Measurements from ENCODE around the gene ZBTB16.

Gene ZBTB16

GRCh38 chr11:114170226-114170625, 110.7 kb downstream of the ZBTB16 start:
- H3K36me3 ChIP-seq (ENCODE audit: control insufficient read depth, insufficient read depth, low read length), result no peaks in the 10 kb centered on the region
- no peaks in the 10 kb centered on the region for H3K9me3 ChIP-seq (ENCODE audit: control insufficient read depth, insufficient read depth, low read length)
- H3K4me3 ChIP-seq (ENCODE audit: low read depth, low read length), result no peak overlapping the region
- H3K27ac ChIP-seq (ENCODE audit: low read depth, low read length), result no peak overlapping the region
- H3K4me1 ChIP-seq (ENCODE audit: control insufficient read depth, insufficient read depth, low read length), result no peaks in the 10 kb centered on the region
- no peaks in the 10 kb centered on the region for H3K27me3 ChIP-seq (ENCODE audit: control insufficient read depth, insufficient read depth, low read length)
- H3K9ac ChIP-seq (ENCODE audit: low read depth, low read length), result no peak overlapping the region

DNA sequence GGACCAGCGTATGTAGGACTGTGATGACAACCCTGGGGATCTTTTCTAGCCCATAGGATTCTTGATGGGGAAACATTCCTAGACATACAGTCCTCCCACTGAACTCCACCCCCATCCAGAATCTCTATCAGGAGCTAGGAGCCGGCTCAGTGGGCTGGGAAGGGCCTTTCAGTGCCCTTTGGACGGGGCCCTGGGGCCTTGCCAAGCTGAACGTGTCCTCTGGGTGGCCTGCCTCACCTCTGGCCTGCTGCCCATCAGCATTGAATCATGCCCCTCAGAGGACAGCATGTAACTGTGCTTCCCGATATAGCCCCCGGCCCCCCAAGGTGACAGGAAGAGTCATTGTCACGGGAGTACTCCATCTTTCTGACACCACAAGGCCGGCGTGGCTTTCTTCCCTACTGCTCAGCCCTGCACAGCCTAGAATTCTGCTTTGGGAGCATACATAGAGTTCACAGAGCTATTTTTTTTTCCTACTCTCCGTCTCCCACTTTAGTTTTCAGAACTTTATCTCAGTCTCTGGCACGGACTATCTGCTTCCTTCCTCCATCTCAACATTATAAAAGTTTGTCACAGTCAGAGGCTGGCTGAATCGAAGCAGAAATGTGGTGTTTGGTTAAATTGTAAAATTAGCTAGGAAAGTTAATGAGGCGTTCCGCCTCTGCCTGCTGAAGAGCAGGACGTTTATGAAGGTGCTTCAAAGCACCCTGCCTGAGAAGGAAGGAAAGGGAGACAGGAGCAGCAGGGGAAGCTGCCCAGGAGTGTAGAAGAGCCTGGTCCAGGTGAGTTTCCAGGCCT, 111.9 kb downstream of the ZBTB16 start:
- no peak overlapping the region for H3K27ac ChIP-seq (ENCODE audit: low read depth, low read length)
- H3K4me3 ChIP-seq (ENCODE audit: low read depth, low read length), result no peak overlapping the region
- no peaks in the 10 kb centered on the region for H3K9me3 ChIP-seq (ENCODE audit: control insufficient read depth, insufficient read depth, low read length)
- no peak overlapping the region for H3K9ac ChIP-seq (ENCODE audit: low read depth, low read length)
- no peaks in the 10 kb centered on the region for H3K36me3 ChIP-seq (ENCODE audit: control insufficient read depth, insufficient read depth, low read length)
- H3K27me3 ChIP-seq (ENCODE audit: control insufficient read depth, insufficient read depth, low read length), result no peaks in the 10 kb centered on the region
- no peaks in the 10 kb centered on the region for H3K4me1 ChIP-seq (ENCODE audit: control insufficient read depth, insufficient read depth, low read length)

- Histone ChIP-seq H3K27ac (ENCODE audit: low read depth, low read length) (no peak overlapping the region), H3K4me3 (ENCODE audit: low read depth, low read length) (no peak overlapping the region), H3K9ac (ENCODE audit: low read depth, low read length) (no peak overlapping the region), H3K36me3 (ENCODE audit: control insufficient read depth, insufficient read depth, low read length) (no peaks in the 10 kb centered on the region), H3K4me1 (ENCODE audit: control insufficient read depth, insufficient read depth, low read length) (no peaks in the 10 kb centered on the region), H3K27me3 (ENCODE audit: control insufficient read depth, insufficient read depth, low read length) (no peaks in the 10 kb centered on the region), H3K9me3 (ENCODE audit: control insufficient read depth, insufficient read depth, low read length) (no peaks in the 10 kb centered on the region)
Observed at GRCh38 chr11:114172055-114172861, 112.7 kb downstream of the ZBTB16 start.

- H3K4me3 ChIP-seq (ENCODE audit: low read depth, low read length), result no peak overlapping the region
- no peak overlapping the region for H3K9ac ChIP-seq (ENCODE audit: low read depth, low read length)
- H3K36me3 ChIP-seq (ENCODE audit: control insufficient read depth, insufficient read depth, low read length), result no peaks in the 10 kb centered on the region
- no peaks in the 10 kb centered on the region for H3K4me1 ChIP-seq (ENCODE audit: control insufficient read depth, insufficient read depth, low read length)
- no peaks in the 10 kb centered on the region for H3K27me3 ChIP-seq (ENCODE audit: control insufficient read depth, insufficient read depth, low read length)
- no peaks in the 10 kb centered on the region for H3K9me3 ChIP-seq (ENCODE audit: control insufficient read depth, insufficient read depth, low read length)
- H3K27ac ChIP-seq (ENCODE audit: low read depth, low read length), result no peak overlapping the region
Observed at GRCh38 chr11:114172871-114173444, 113.4 kb downstream of the ZBTB16 start.

DNA sequence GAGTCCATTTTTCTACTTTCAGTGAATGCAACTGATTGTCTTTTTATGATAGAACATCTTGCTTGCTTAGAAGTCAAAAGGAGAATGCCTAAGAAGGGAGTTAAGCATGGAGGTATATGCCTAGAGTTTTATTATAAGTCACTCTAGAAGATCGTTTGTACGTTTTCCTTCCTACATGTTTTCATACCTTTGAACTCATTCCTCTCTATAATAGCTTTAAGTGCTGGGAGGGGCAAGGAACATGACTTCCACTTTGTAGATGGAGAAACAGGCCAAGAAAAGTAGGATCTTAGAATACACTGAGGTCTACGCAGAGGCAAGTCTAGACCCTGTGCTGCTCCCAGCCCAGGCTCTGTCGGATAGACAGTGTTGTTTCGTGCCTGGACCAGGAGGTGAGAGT, 114.3 kb downstream of the ZBTB16 start:
- no peaks in the 10 kb centered on the region for H3K4me1 ChIP-seq (ENCODE audit: control insufficient read depth, insufficient read depth, low read length)
- no peaks in the 10 kb centered on the region for H3K27me3 ChIP-seq (ENCODE audit: control insufficient read depth, insufficient read depth, low read length)

GRCh38 chr11:114174712-114175495, 115.4 kb downstream of the ZBTB16 start:
- no peak overlapping the region for H3K27ac ChIP-seq (ENCODE audit: low read depth, low read length)
- no peaks in the 10 kb centered on the region for H3K9me3 ChIP-seq (ENCODE audit: control insufficient read depth, insufficient read depth, low read length)
- no peak overlapping the region for H3K9ac ChIP-seq (ENCODE audit: low read depth, low read length)
- no peak overlapping the region for H3K4me3 ChIP-seq (ENCODE audit: low read depth, low read length)
- H3K27me3 ChIP-seq (ENCODE audit: control insufficient read depth, insufficient read depth, low read length), result no peaks in the 10 kb centered on the region
- no peaks in the 10 kb centered on the region for H3K4me1 ChIP-seq (ENCODE audit: control insufficient read depth, insufficient read depth, low read length)
- H3K36me3 ChIP-seq (ENCODE audit: control insufficient read depth, insufficient read depth, low read length), result no peaks in the 10 kb centered on the region

More for the DNA sequence above, 114.3 kb downstream of the ZBTB16 start:
- Histone ChIP-seq H3K9ac (ENCODE audit: low read depth, low read length) (no peak overlapping the region), H3K9me3 (ENCODE audit: control insufficient read depth, insufficient read depth, low read length) (no peaks in the 10 kb centered on the region), H3K36me3 (ENCODE audit: control insufficient read depth, insufficient read depth, low read length) (no peaks in the 10 kb centered on the region), H3K27ac (ENCODE audit: low read depth, low read length) (no peak overlapping the region), H3K4me3 (ENCODE audit: low read depth, low read length) (no peak overlapping the region)

- Histone ChIP-seq H3K27ac (ENCODE audit: low read depth, low read length) (no peak overlapping the region), H3K36me3 (ENCODE audit: control insufficient read depth, insufficient read depth, low read length) (no peaks in the 10 kb centered on the region), H3K4me1 (ENCODE audit: control insufficient read depth, insufficient read depth, low read length) (no peaks in the 10 kb centered on the region), H3K27me3 (ENCODE audit: control insufficient read depth, insufficient read depth, low read length) (no peaks in the 10 kb centered on the region), H3K4me3 (ENCODE audit: low read depth, low read length) (no peak overlapping the region), H3K9me3 (ENCODE audit: control insufficient read depth, insufficient read depth, low read length) (no peaks in the 10 kb centered on the region), H3K9ac (ENCODE audit: low read depth, low read length) (no peak overlapping the region)
Observed at GRCh38 chr11:114175706-114176105, 116.2 kb downstream of the ZBTB16 start.

GRCh38 chr11:114176321-114176720, 116.8 kb downstream of the ZBTB16 start:
- H3K9me3 ChIP-seq (ENCODE audit: control insufficient read depth, insufficient read depth, low read length), result no peaks in the 10 kb centered on the region
- H3K4me1 ChIP-seq (ENCODE audit: control insufficient read depth, insufficient read depth, low read length), result no peaks in the 10 kb centered on the region
- H3K27ac ChIP-seq (ENCODE audit: low read depth, low read length), result no peak overlapping the region
- no peaks in the 10 kb centered on the region for H3K27me3 ChIP-seq (ENCODE audit: control insufficient read depth, insufficient read depth, low read length)
- H3K4me3 ChIP-seq (ENCODE audit: low read depth, low read length), result no peak overlapping the region
- H3K36me3 ChIP-seq (ENCODE audit: control insufficient read depth, insufficient read depth, low read length), result no peaks in the 10 kb centered on the region
- no peak overlapping the region for H3K9ac ChIP-seq (ENCODE audit: low read depth, low read length)

DNA sequence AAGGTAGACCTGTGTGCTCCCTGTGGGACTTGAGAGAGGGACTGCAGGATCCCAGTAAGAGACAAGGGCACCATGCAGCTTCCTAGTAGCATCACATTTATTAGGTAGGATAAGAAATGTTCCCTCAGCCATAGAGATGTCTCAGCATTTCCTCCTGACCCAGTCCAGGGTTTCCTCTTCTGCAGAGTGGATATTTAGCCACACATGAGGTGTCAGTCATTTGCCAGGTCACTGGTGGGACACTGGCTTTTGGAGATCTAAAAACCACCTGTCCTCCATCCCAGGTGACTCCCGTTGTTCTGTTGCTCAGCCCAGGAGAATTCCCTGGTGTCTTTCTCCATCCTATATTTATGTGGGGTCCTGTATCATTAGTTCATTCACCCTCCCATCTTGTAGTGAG, 119.1 kb downstream of the ZBTB16 start:
- H3K36me3 ChIP-seq (ENCODE audit: control insufficient read depth, insufficient read depth, low read length), result no peaks in the 10 kb centered on the region
- no peaks in the 10 kb centered on the region for H3K9me3 ChIP-seq (ENCODE audit: control insufficient read depth, insufficient read depth, low read length)
- H3K27me3 ChIP-seq (ENCODE audit: control insufficient read depth, insufficient read depth, low read length), result no peaks in the 10 kb centered on the region
- H3K4me3 ChIP-seq (ENCODE audit: low read depth, low read length), result no peak overlapping the region
- H3K4me1 ChIP-seq (ENCODE audit: control insufficient read depth, insufficient read depth, low read length), result no peaks in the 10 kb centered on the region
- no peak overlapping the region for H3K27ac ChIP-seq (ENCODE audit: low read depth, low read length)
- no peak overlapping the region for H3K9ac ChIP-seq (ENCODE audit: low read depth, low read length)

DNA sequence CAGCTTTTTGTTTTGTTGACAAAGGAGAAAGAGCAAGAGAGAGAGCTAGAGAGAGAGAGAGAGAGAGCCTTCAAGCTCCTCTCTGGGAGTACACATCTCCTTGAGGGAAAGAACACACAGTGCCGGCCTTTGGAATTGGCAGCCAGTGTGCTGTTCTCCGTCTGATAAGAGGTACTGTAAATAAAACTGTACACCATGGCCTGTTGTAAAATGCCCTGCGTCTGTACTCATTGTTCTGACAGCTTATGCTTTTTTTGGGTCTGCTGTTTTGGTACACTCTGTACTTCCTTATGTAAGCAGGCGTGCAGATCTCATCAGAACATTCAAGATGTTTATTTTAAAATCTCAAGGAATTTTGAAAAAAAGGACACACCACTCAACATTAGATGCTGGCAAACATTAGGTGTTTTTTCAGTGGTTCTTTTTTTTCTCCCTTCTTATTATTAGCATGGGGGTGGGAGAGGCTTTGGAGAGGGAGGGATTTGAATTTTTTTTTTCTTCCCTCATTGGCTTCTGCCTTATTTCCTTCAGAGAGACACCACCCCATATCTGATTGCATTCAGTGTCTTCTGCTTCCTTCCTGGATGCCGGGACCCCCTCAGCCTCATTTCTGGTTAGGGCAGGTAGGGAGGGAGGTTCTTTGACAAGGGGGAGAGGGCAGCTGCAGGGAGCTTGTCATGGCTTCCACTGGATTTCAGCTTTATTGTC, 119.9 kb downstream of the ZBTB16 start:
- Histone ChIP-seq H3K9me3 (ENCODE audit: control insufficient read depth, insufficient read depth, low read length) (no peaks in the 10 kb centered on the region), H3K27ac (ENCODE audit: low read depth, low read length) (no peak overlapping the region), H3K9ac (ENCODE audit: low read depth, low read length) (no peak overlapping the region), H3K36me3 (ENCODE audit: control insufficient read depth, insufficient read depth, low read length) (no peaks in the 10 kb centered on the region), H3K4me1 (ENCODE audit: control insufficient read depth, insufficient read depth, low read length) (no peaks in the 10 kb centered on the region), H3K4me3 (ENCODE audit: low read depth, low read length) (no peak overlapping the region), H3K27me3 (ENCODE audit: control insufficient read depth, insufficient read depth, low read length) (no peaks in the 10 kb centered on the region)
